Effector CD4-positive, alpha-beta T cell (primary cell): ENCODE data around the gene PADI2.

Experiments
- DNase-seq: peaks from one replicate; pipeline ENCODE4 v3.0.0-alpha.2; 2020

Gene PADI2

GRCh38 chr1:17112076-17112475, 7.2 kb downstream of the PADI2 start:
- no peak for DNase-seq

- no peak for DNase-seq
Measured at GRCh38 chr1:17110555-17110926, 8.7 kb downstream of the PADI2 start.

GRCh38 chr1:17109892-17110554, 9.2 kb downstream of the PADI2 start:
- no peak for DNase-seq

- DNase-seq = no peak
Measured at GRCh38 chr1:17108786-17109185, 10.5 kb downstream of the PADI2 start.

- no peak for DNase-seq
Measured at GRCh38 chr1:17108360-17108759, 10.9 kb downstream of the PADI2 start.

- no peak for DNase-seq
Measured at GRCh38 chr1:17104782-17105181, 14.5 kb downstream of the PADI2 start.

- DNase-seq = no peak
Measured at GRCh38 chr1:17102232-17102631, 17.0 kb downstream of the PADI2 start.

GRCh38 chr1:17101261-17101660, 18.0 kb downstream of the PADI2 start:
- DNase-seq = no peak

- no peak for DNase-seq
Measured at GRCh38 chr1:17099616-17100340, 19.5 kb downstream of the PADI2 start.

- DNase-seq = no peak
Measured at GRCh38 chr1:17098446-17099317, 20.6 kb downstream of the PADI2 start.

GRCh38 chr1:17097787-17098186, 21.5 kb downstream of the PADI2 start:
- DNase-seq = no peak

GRCh38 chr1:17097147-17097546, 22.1 kb downstream of the PADI2 start:
- no peak for DNase-seq

- DNase-seq = no peak
Measured at GRCh38 chr1:17096584-17096983, 22.7 kb downstream of the PADI2 start.

- DNase-seq = no peak
Measured at GRCh38 chr1:17095141-17095540, 24.1 kb downstream of the PADI2 start.

GRCh38 chr1:17094664-17095063, 24.6 kb downstream of the PADI2 start:
- no peak for DNase-seq

- DNase-seq = no peak
Measured at GRCh38 chr1:17093822-17094393, 25.3 kb downstream of the PADI2 start.

GRCh38 chr1:17091252-17091651, 28.0 kb downstream of the PADI2 start:
- DNase-seq = no peak

GRCh38 chr1:17089506-17089905, 29.7 kb downstream of the PADI2 start:
- DNase-seq = no peak

GRCh38 chr1:17086751-17087150, 32.5 kb downstream of the PADI2 start:
- no peak for DNase-seq

- no peak for DNase-seq
Measured at GRCh38 chr1:17084787-17085186, 34.5 kb downstream of the PADI2 start.

- DNase-seq = no peak
Measured at GRCh38 chr1:17082761-17083160, 36.5 kb downstream of the PADI2 start.

GRCh38 chr1:17081439-17081838, 37.8 kb downstream of the PADI2 start:
- DNase-seq = no peak

- no peak for DNase-seq
Measured at GRCh38 chr1:17080880-17081279, 38.4 kb downstream of the PADI2 start.
